ENCODE results near the gene MEST. TPM values are rescaled to one million over a fixed set of nuclear protein-coding genes. Genes with fewer than 3 reads are reported as not detected.

The MEST gene
- total and polyA plus RNA-seq, 2 of the 13 experiments (the other 11 are each of a cell fraction or from before 2014, with no cell fraction given), result 49.5 to 54.6 TPM

- TF ChIP-seq ZNF710 (CRISPR knock-in tag; IDR thresholded peaks at IDR 0.05; ENCODE audit: borderline replicate concordance) (no peak), CBX5 (CRISPR knock-in tag; IDR thresholded peaks at IDR 0.05; ENCODE audit: borderline replicate concordance) (peak; percentile 78), SOX13 (IDR thresholded peaks at IDR 0.05) (no peak), SOX13 (CRISPR knock-in tag; conservative IDR thresholded peaks at IDR 0.05 in 1 of 2, IDR thresholded peaks at IDR 0.05 in 1 of 2) (peak in 1 of 2 experiments; percentile 39; a peak in 2 of 4 replicates), ZNF556 (CRISPR knock-in tag; IDR thresholded peaks at IDR 0.05; ENCODE audit: borderline replicate concordance) (no peak), ZNF280B (CRISPR knock-in tag; IDR thresholded peaks at IDR 0.05; ENCODE audit: borderline replicate concordance) (0 out of 2 replicates have a peak, but pooled peaks have one; percentile 35), ZNF607 (CRISPR knock-in tag; IDR thresholded peaks at IDR 0.05; ENCODE audit: borderline replicate concordance) (peak; percentile 71), FOXC1 (CRISPR knock-in tag; IDR thresholded peaks at IDR 0.05; ENCODE audit: borderline replicate concordance) (peak; percentile 86; the same call in 1 of the 2 replicates), ZNF124 (CRISPR knock-in tag; IDR thresholded peaks at IDR 0.05) (peak; percentile 89; the same call in 1 of the 2 replicates), ZNF563 (CRISPR knock-in tag; IDR thresholded peaks at IDR 0.05) (peak; percentile 77; the same call in 1 of the 2 replicates), CBFB (CRISPR knock-in tag; IDR thresholded peaks at IDR 0.05) (peak; percentile 82), CSRNP1 (CRISPR knock-in tag; IDR thresholded peaks at IDR 0.05) (peak; percentile 94), ZGPAT (CRISPR knock-in tag; IDR thresholded peaks at IDR 0.05) (peak; percentile 87), LBX2 (CRISPR knock-in tag; IDR thresholded peaks at IDR 0.05; ENCODE audit: borderline replicate concordance) (peak; percentile 45; the same call in 1 of the 2 replicates), NR2F6 (IDR thresholded peaks at IDR 0.05) (no peak), NR2F6 (CRISPR knock-in tag; IDR thresholded peaks at IDR 0.05) (peak; percentile 59; the same call in 1 of the 2 replicates), HINFP (CRISPR knock-in tag; IDR thresholded peaks at IDR 0.05; ENCODE audit: low read depth) (peak; percentile 93), ZMYM4 (CRISPR knock-in tag; IDR thresholded peaks at IDR 0.05) (peak; percentile 99), ZZZ3 (CRISPR knock-in tag; IDR thresholded peaks at IDR 0.05; ENCODE audit: borderline replicate concordance) (0 out of 2 replicates have a peak, but pooled peaks have one; percentile 10)
Measured at GRCh38 chr7:130486114-130486953, 5.6 kb upstream of the MEST start (continued).
